Measurements from ENCODE around the gene TMEM269. TPM values are rescaled to one million over a fixed set of nuclear protein-coding genes. Genes with fewer than 3 reads are reported as not detected.

TMEM269 gene
- total and polyA plus RNA-seq, 10 of the 15 experiments (the other 5 are each of a cell fraction or from before 2014, with no cell fraction given): 0.02 to 0.26 (median 0.06) TPM; not detected in 2

DNA sequence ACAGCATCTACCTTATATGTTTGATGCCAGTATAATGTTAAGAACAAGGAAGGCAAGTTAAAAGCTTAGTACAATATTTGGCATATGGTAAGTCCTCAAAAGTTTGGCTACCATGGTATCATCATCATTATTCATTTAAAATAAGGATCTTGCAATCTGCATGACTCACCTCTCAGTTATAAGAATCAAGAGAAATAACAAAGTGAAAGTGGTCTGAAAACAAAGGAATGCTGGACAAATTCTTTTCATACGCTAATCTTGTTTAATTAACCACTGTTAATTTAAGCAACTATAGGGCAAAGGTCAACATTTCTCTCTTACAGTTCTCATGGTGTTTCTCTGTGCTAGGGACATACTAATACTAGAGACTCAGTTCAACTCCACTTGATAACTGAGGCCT is 31.7 kb upstream of the TMEM269 start:
- CTCF ChIA-PET: interaction anchor here (0.5 to 1.6 kb wide), 6 partner anchors 9 to 580 kb away, joined by 3 to 5 read pairs (median 3); partner anchors contain the start of genes C1orf50 and P3H1
- no peak overlapping the region for H3K4me3 ChIP-seq
- H3K79me2 ChIP-seq (ENCODE audit: control insufficient read depth, insufficient read depth, low read length): no peaks in the 10 kb centered on the region
- ATAC-seq (no peak), DNase-seq (ENCODE audit: low read depth, low spot score) (no peak), FAIRE-seq (no peak)
- SMC1A ChIA-PET (ENCODE audit: uncharacterized antibody, unreplicated experiment): no interaction called here
- no peaks in the 10 kb centered on the region for H3K9me3 ChIP-seq (replicated peaks; ENCODE audit: control insufficient read depth, insufficient read depth, low read length)
- POLR2A ChIA-PET: interaction anchor here (1.4 kb wide), 1 partner anchor 13 kb away, joined by 4 read pairs; no protein-coding TSS in a partner anchor
- no peaks in the 10 kb centered on the region for H3K4me1 ChIP-seq (ENCODE audit: control insufficient read depth, insufficient read depth, low read length)
- intact Hi-C loops (cut with micrococcal nuclease; ENCODE audit: unreplicated experiment): no loop called here
- no peak overlapping the region for H3K9ac ChIP-seq (ENCODE audit: control insufficient read depth, insufficient read depth, low read length)
- no peak for TF ChIP-seq CBX3 (IDR thresholded peaks at IDR 0.05; ENCODE audit: borderline replicate concordance, low read depth)
- no peak for TF ChIP-seq EZH2 (IDR thresholded peaks at IDR 0.05; ENCODE audit: borderline replicate concordance, control insufficient read depth, low read depth, low read length)
- TF ChIP-seq CBX5 (IDR thresholded peaks at IDR 0.05; ENCODE audit: low read depth): no peak
- no peak for TF ChIP-seq BMI1 (IDR thresholded peaks at IDR 0.05; ENCODE audit: borderline replicate concordance)
- no peak for TF ChIP-seq RAD51 (IDR thresholded peaks at IDR 0.05)
- TF ChIP-seq, protein P1, sequence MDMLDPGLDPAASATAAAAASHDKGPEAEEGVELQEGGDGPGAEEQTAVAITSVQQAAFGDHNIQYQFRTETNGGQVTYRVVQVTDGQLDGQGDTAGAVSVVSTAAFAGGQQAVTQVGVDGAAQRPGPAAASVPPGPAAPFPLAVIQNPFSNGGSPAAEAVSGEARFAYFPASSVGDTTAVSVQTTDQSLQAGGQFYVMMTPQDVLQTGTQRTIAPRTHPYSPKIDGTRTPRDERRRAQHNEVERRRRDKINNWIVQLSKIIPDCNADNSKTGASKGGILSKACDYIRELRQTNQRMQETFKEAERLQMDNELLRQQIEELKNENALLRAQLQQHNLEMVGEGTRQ (IDR thresholded peaks at IDR 0.05; ENCODE audit: borderline replicate concordance, low read depth, low read length): no peak
- no peak for TF ChIP-seq RAD21 (IDR thresholded peaks at IDR 0.05; ENCODE audit: insufficient read depth, low read depth, low read length)
- no peak for TF ChIP-seq MXI1 (IDR thresholded peaks at IDR 0.05; ENCODE audit: low read depth, low read length)
- no peak for TF ChIP-seq ZNF24 (IDR thresholded peaks at IDR 0.05)
- no peak for TF ChIP-seq ZSCAN29 (IDR thresholded peaks at IDR 0.05)
- no peaks in the 10 kb centered on the region for H4K20me1 ChIP-seq (ENCODE audit: control insufficient read depth, insufficient read depth)
- in situ Hi-C loops (cut with MboI): no loop called here
- no peaks in the 10 kb centered on the region for H3K27me3 ChIP-seq (replicated peaks in 1 of 2; ENCODE audit: control insufficient read depth in 2 of 2, insufficient read depth in 2 of 2, low read length in 1 of 2)
- peaks cover 13 to 22% of the 10 kb centered on the region in 2 experiments; a peak in 3 of 4 replicates for H3K36me3 ChIP-seq (ENCODE audit: control insufficient read depth in 2 of 2, insufficient read depth in 2 of 2, low read length in 1 of 2)
- no TSS peak for BruUV-seq (replicated peaks)
- H2AFZ ChIP-seq (ENCODE audit: control insufficient read depth, low read depth, low read length): no peak overlapping the region
- 96% methylated on average over 1 of the region's 1 CpG for WGBS (ENCODE audit: insufficient coverage, insufficient replicate concordance, low lambda C conversion rate, missing lambda C conversion rate)
- RAD21 ChIA-PET (ENCODE audit: unreplicated experiment): interaction anchor here (0.8 to 1.3 kb wide), 2 partner anchors 175 to 320 kb away, joined by 3 to 4 read pairs; no protein-coding TSS in a partner anchor
- H3K4me2 ChIP-seq (ENCODE audit: control insufficient read depth, insufficient read depth): no peak overlapping the region
- no peak overlapping the region for H3K27ac ChIP-seq (ENCODE audit: control insufficient read depth, insufficient read depth)

All from GM12878 (cell line).